SK-N-SH (cell line): ENCODE results near the gene ATP11A.

Experiments used
- FOXM1 ChIP-seq: IDR thresholded peaks from 2 replicates; pipeline ENCODE4 v1.4.0; 2012; ENCODE audit warnings: low read depth, mild to moderate bottlenecking
- MAX ChIP-seq: IDR thresholded peaks from 2 replicates; pipeline ENCODE4 v1.4.0; 2012; ENCODE audit warnings: low read depth
- RAD21 ChIP-seq: IDR thresholded peaks from 2 replicates; pipeline ENCODE4 v1.6.1; 2012; ENCODE audit warnings: mild to moderate bottlenecking, low read length
- RCOR1 ChIP-seq: fragments of 150-350 bp; IDR thresholded peaks from 2 replicates; pipeline ENCODE4 v1.6.1; 2017; ENCODE audit warnings: antibody characterized with exemption, low read length
- REST ChIP-seq: IDR thresholded peaks from 2 replicates; pipeline ENCODE4 v1.6.1; 2012; ENCODE audit warnings: mild to moderate bottlenecking, low read depth, low read length, moderate library complexity
- RFX5 ChIP-seq: IDR thresholded peaks from 2 replicates; pipeline ENCODE4 v1.6.1; 2012; ENCODE audit warnings: mild to moderate bottlenecking, improper control_type of control experiment, low read length
- TAF1 ChIP-seq: IDR thresholded peaks from 2 replicates; pipeline ENCODE4 v1.6.1; 2012; ENCODE audit warnings: low read depth, mild to moderate bottlenecking, low read length, moderate library complexity, borderline replicate concordance
- TF ChIP-seq, protein P1 (sequence below): fragments of 200-600 bp; sonication (generic); IDR thresholded peaks from 2 replicates; pipeline ENCODE4 v1.6.1; 2017; ENCODE audit warnings: antibody characterized with exemption, mild to moderate bottlenecking, moderate library complexity

GRCh38 chr13:112807653-112808376 lies 118.0 kb downstream of the ATP11A start:
- TF ChIP-seq, protein P1, sequence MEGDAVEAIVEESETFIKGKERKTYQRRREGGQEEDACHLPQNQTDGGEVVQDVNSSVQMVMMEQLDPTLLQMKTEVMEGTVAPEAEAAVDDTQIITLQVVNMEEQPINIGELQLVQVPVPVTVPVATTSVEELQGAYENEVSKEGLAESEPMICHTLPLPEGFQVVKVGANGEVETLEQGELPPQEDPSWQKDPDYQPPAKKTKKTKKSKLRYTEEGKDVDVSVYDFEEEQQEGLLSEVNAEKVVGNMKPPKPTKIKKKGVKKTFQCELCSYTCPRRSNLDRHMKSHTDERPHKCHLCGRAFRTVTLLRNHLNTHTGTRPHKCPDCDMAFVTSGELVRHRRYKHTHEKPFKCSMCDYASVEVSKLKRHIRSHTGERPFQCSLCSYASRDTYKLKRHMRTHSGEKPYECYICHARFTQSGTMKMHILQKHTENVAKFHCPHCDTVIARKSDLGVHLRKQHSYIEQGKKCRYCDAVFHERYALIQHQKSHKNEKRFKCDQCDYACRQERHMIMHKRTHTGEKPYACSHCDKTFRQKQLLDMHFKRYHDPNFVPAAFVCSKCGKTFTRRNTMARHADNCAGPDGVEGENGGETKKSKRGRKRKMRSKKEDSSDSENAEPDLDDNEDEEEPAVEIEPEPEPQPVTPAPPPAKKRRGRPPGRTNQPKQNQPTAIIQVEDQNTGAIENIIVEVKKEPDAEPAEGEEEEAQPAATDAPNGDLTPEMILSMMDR, result no peak
- TF ChIP-seq TAF1 (no peak), REST (no peak), RCOR1 (no peak), RFX5 (no peak), MAX (no peak), FOXM1 (no peak), RAD21 (no peak)
